Activated CD4-positive, CD25-positive, alpha-beta regulatory T cell treated with anti-CD3 and anti-CD28 coated beads, Interleukin-2, amount 50 U/mL, for 16 hours (primary cell): ENCODE results near the gene HDAC5.
"Not testable (repeated sequence)": the region's sequence is repeated elsewhere in the genome, so short reads cannot be mapped to it uniquely, and the experiment has no call there.

Experiments
- DNase-seq: peaks from one replicate; pipeline ENCODE4 v3.0.0-alpha.2; 2020; ENCODE audit warnings: low read depth, low spot score

The HDAC5 gene

GRCh38 chr17:44123356-44124117, at the start of gene HDAC5:
Gene HDAC5, minus strand, starts transcription at chr17:44123641. Its CDS starts 6,126 bp downstream, at chr17:44117515.
- peak; percentile 92 for DNase-seq

- DNase-seq, result no peak
Measured at GRCh38 chr17:44171931-44172455, 48.6 kb upstream of the HDAC5 start.

- no peak for DNase-seq
Measured at GRCh38 chr17:44170499-44171201, 47.2 kb upstream of the HDAC5 start, which contains the start of gene ASB16. Gene ASB16, plus strand, starts transcription at chr17:44170704. Its CDS starts 86 bp downstream, at chr17:44170790.

GRCh38 chr17:44170135-44170498, 46.7 kb upstream of the HDAC5 start:
- no peak for DNase-seq

GRCh38 chr17:44167181-44167861, 43.9 kb upstream of the HDAC5 start:
- DNase-seq, result no peak

GRCh38 chr17:44164476-44164875, 41.0 kb upstream of the HDAC5 start:
- no peak for DNase-seq

- peak; percentile 44 for DNase-seq
Measured at GRCh38 chr17:44159519-44160210, 36.2 kb upstream of the HDAC5 start.

GRCh38 chr17:44155488-44155887, 32.0 kb upstream of the HDAC5 start:
- DNase-seq, result no peak

- DNase-seq, result no peak
Measured at GRCh38 chr17:44152875-44153274, 29.4 kb upstream of the HDAC5 start.

- no peak for DNase-seq
Measured at GRCh38 chr17:44149750-44150329, 26.4 kb upstream of the HDAC5 start.

GRCh38 chr17:44149066-44149465, 25.6 kb upstream of the HDAC5 start:
- not testable (repeated sequence) for DNase-seq

- DNase-seq, result no peak
Measured at GRCh38 chr17:44147812-44148211, 24.4 kb upstream of the HDAC5 start.

GRCh38 chr17:44146375-44147346, 23.2 kb upstream of the HDAC5 start:
- no peak for DNase-seq

- DNase-seq, result no peak
Measured at GRCh38 chr17:44144966-44145739, 21.7 kb upstream of the HDAC5 start.

- not testable (repeated sequence) for DNase-seq
Measured at GRCh38 chr17:44143921-44144320, 20.5 kb upstream of the HDAC5 start.

GRCh38 chr17:44137891-44138709, 14.7 kb upstream of the HDAC5 start:
- DNase-seq, result peak; percentile 20

- no peak for DNase-seq
Measured at GRCh38 chr17:44134752-44135568, 11.5 kb upstream of the HDAC5 start.
